Uterus (tissue), 2 donors: ENCODE data around the gene GJA4.

Experiments used
- CTCF ChIP-seq, 4 experiments: fragments of 200-600 bp in 2 of 4; fragments of 450-650 bp in 2 of 4; sonication (generic) in 2 of 4; IDR thresholded peaks; one replicate each; pipeline ENCODE4 v1.5.1; 2016 to 2019; ENCODE audit warnings: antibody characterized with exemption in 4 of 4, mild to moderate bottlenecking in 2 of 4, moderate library complexity in 1 of 4
- POLR2A ChIP-seq, 2 donors: fragments of 450-650 bp; IDR thresholded peaks; one replicate each; pipeline ENCODE4 v1.6.1; 2016; ENCODE audit warnings: antibody characterized with exemption in 2 of 2, mild to moderate bottlenecking in 1 of 2, moderate library complexity in 1 of 2

- no peak for TF ChIP-seq CTCF (IDR thresholded peaks at IDR 0.05)
- TF ChIP-seq POLR2A (IDR thresholded peaks at IDR 0.05), result no peak
Observed at GRCh38 chr1:34776911-34777310, 15.9 kb upstream of the GJA4 start.
